GM18861 (cell line): ENCODE measurements around the gene TSPAN31.
"Not testable (repeated sequence)": the region's sequence is repeated elsewhere in the genome, so short reads cannot be mapped to it uniquely, and the experiment has no call there.

Experiments
- ATAC-seq: cut with Tn5 transposase; IDR thresholded peaks from one replicate; pipeline ENCODE4 v1.9.1; 2021; ENCODE audit not compliant: unreplicated experiment

The TSPAN31 gene

DNA sequence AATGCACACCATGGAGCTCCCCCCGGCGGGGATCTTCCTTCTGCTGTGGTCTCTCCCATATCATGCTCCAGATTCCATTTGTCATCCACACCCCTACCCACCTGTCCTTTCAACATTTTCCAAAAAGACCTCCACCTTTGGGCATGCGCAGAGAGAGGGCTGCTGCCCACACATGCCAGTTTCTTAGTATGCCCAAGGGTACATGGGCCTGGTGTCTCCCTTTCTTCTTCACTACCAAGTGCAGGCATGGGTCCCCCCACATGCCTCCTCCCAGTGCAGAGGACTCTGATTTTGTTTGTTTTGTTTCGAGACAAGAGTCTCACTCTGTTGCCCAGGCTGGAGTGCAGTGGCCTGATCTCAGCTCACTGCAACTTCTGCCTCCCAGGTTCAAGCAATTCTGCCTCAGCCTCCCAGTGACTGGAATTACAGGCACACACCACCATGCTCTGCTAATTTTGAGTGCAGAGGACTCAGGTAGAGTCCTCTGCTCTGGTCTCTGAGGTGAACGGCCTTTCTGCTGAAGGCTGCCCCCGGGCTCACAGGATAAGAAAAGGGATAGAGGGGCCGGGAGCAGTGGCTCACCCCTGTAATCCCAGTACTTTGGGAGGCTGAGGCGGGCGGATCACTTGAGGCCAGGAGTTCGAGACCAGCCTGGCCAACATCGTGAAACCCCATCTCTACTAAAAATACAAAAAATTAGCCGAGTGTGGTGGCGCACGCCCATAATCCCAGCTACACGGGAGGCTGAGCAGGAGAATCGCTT lies 22.8 kb upstream of the TSPAN31 start:
- not testable (repeated sequence) for ATAC-seq

DNA sequence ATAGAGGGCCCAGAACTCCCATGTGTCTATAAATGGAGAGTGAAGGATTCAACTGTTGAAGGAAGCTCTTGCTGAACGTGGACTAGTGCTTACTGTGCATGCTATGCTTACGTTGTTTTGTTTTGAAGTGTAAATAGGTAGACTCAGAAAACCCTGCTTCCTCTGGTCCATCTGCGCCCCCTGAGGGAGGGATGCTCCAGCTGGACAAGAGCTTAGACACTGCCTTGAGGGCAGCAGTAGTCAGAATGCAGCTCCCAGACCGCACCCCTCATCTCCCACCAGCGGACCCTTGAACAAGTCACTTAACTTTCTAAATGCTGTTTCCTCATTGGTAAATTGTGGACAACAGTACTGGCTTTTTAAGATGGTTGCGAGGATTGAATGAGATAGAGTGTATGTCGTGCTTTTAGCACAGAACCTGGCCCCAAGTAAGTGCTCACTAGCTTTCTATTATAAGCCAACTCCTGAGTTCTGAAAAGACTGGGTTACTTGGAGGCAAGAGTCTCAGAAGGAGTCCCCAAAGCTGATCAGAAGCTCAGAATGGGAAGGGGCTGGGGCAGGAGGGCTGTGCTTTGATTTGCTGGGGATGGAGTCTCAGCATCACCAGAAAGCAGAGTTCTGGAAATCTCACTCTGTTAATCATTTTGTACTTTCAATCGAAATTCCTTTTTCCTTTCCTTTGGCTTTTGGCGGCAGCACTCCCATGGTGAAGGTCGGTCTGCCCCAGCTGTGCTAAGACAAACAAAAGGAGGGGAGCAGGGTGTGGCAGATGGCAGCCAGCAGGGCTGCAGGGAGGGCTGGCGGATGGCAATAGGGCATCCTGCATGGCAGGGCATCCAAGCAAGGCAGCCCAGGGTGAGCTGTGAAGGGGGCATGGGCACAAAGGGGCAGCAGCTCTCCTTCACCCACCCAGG lies 21.9 kb upstream of the TSPAN31 start:
- no peak for ATAC-seq

GRCh38 chr12:57723630-57723962 lies 21.2 kb upstream of the TSPAN31 start:
- no peak for ATAC-seq

GRCh38 chr12:57724003-57724935 lies 20.6 kb upstream of the TSPAN31 start:
- no peak for ATAC-seq

GRCh38 chr12:57724936-57725740 lies 19.7 kb upstream of the TSPAN31 start:
- ATAC-seq, result no peak

DNA sequence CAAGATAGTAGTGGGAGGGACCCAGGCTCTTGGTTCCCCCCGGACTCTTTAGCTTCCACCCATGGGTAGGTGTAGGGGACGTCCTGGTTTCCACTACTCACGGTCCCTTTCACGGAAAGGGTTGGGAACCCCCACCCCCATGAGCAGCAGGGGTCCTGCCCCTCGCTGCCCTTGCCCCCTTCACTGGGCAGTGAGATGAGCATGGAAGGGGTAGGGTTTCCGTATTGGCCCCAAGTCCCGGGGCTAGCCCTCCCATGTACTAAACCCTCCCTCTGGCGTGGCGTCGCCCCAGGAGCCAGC lies 19.0 kb upstream of the TSPAN31 start:
- ATAC-seq, result no peak

DNA sequence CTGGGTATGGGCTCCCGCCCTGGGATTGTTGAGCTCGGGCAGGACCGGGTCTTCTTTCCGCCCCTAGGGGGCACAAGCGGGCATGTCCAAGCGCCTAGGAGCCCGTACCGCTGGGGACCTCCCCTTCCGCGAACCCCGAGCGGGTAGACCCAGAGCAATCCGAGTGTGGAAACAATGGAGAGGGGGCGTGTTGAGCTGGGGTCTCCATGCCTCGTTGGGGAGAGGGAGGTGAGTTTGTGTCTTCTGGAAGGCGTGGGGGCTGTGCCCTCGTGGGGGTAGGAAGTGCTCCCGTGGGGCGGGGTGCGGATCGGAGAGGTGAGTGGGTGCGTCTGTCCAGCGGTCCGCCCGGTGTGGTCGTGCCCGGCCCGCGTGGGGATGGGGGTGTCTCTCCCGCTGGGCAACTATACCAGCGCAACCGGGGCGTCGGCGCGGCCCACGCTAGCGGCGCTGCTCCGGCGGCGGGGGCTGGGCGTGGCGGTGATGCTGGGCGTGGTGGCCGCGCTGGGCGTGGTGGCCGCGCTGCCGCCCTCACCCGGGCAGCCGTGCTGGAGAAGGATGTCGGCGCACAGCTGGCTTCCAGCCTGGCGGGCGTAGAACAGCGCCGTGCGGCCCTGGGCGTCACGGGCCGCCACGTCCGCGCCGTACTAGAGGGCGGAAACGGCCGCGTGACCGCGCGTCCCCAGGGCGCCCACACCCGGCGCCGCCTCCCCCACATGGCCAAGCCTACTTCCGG lies 18.5 kb upstream of the TSPAN31 start:
- ATAC-seq, result no peak

DNA sequence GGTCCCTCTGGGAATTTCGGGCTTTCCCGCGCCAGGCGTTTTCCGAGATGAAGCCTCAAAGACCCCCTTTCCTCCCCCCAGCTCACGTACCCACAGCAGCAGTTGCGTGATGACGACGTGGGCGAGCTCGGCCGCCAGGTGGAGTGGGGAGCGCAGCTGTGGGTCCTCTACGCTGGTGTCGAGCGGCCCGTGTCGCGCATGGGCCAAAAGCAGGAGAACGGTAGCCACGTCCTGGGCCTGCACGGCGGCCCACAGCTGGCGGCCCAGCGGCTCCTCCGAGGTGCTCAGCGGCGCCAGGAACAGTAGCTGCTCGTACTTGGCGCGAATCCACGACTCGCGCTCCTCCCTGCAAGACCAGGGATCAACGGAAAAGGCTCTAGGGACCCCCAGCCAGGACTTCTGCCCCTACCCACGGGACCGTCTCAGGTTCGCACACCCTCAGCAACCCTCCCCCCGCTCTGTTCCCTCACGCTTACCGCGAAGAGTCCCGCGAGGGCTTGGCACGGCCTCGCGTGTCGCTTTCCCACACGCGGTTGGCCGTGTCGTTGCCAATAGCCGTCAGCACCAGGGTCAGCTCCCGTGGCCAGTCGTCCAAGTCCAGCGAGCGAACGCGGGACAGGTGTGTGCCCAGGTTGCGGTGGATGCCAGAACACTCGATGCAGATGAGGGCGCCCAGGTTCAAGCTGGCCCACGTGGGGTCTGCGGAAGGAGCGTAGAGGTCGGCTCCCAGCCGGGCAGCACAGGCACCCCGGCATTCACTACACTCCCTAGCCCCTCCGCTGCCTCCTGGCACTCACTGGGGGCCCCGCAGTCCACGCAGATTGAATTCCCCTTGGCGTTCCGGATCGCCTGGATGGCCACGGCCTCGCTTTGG lies 17.7 kb upstream of the TSPAN31 start:
- ATAC-seq, result no peak

DNA sequence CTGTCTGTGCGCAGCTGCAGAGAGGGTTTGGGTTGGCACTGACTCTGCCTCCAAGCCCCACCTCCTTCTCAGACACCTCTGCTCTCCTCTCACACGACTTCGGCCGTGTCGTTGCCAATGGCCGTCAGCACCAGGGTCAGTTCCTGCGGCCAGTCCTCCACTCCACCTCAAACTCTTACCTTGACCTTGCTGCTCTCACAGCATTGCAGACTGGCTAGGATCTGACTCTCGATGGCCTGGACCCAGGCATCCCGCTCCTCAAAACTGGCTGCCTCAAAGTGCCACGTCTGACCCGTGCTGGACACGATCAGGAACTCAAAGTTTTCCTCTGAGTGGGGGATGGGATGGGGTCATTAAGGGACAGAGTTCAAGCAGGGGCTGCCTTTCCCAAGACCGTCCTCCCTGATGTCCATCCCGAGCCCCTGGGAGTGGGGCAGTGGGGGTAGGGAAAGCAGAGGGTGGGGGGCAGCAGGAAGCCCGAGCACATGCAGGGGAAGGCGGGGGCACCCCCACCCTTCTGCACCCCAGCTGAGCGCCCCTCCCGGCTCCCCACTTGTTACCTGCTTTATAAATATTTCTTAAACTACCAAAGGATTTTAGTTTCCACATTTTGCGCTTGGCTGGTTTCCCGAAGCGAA lies 17.0 kb upstream of the TSPAN31 start:
- no peak for ATAC-seq

DNA sequence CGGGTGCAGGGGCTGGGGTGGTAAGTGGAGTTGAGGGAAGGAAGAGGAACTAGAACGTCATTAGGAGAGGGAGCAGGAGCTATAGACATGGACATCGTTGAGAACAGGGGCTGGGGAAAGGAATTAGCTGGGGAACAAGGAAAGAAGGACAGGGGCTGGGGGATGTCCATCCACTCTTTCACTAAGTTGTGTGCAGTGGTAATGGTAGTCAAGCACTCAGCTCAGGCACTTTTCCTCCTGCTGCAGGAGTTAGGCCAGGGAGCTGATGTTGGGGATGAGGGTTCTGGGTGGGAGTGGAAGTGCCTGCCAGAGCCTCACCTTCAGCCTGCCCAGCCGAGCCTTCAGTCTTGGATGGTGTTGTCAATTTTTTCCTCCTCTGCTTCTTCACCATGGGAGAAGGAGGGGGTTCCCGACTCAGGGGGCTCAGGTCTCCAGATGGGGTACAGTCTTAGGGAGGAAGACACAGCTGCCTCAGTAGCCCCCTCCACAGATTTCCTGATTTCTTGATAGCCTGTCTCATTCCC lies 15.5 kb upstream of the TSPAN31 start:
- ATAC-seq, result no peak

DNA sequence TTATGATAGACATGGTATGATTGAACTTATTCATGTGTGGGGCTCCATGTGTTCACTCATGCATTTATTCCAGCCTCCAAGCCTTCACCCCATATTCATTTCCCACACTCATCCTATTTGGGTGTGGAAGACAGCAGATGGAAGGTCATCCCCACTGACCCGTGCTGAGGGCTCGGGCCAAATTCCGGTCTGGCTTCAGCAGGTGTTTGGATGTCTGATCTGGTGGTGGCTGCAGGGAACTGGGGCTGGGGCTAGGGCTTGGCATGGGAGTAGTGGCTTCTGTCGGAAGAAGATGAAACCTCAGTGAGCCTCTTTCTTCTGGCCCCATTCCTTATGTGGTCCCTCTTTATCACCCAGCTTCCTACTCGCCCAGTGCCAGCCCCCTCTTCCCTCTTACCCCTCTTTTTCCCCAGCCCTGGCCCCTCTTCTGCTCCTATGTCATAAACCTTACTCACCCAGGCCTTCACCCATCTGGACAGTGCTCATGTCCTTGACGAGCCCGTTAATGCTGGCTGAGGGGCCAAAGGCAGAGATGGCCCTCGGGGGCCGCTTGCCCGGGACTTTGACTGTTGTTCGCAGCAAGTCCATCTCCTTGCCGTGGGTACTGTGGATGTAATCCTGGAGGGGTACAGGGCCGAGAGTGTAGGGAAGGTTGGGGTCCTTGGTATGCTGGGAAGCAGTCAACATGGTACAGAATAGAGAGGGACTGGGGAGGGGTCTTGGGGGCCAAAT lies 14.3 kb upstream of the TSPAN31 start:
- ATAC-seq, result no peak

GRCh38 chr12:57731411-57732080 lies 13.3 kb upstream of the TSPAN31 start:
- no peak for ATAC-seq

- no peak for ATAC-seq
These were observed 12.6 kb upstream of the TSPAN31 start for GRCh38 chr12:57732270-57732669.

DNA sequence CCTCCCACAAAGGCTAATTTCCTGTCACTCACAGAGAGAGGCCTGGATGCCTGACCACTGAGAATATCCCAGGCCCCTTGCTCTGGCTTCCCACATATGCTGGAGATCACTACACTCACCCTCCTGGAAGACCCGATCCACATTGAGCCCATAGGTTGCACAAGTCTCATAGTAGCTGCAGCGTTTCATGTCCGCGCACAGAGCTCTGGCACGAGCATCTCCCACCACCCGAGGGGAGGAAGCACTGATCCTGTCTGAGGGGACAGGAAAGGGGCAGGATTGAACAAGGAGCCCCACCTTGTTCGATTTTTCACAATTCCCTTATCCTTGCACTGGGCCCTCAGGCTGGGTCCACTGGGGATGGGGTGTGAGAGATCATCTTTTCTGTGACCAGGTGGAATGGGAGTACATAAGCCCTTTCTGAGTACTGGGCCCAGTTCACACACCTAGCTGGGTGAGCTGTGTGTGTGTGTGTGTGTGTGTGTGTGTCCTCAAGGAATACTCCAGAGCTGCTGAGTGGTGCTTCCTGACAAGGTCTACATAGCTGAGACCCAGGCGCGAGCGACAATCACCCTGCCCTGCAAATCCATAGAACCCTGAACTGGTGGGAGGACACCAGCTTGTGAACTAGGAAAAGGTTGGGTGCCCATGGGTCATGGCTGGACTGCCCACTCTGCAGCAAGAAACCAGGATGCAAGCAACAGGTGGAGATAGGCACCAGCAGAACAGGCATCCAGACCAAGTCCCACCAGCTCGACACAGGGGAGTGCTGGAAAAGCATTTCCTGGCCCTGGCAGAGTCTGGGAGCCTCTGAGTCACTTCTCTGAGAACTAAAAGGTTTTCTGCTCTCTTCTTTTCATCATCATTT lies 11.9 kb upstream of the TSPAN31 start:
- ATAC-seq, result no peak

GRCh38 chr12:57733928-57734327 lies 10.9 kb upstream of the TSPAN31 start:
- ATAC-seq, result no peak

- no peak for ATAC-seq
These were observed 10.2 kb upstream of the TSPAN31 start for GRCh38 chr12:57734591-57734990.
